Urinary bladder (tissue), 4 donors: ENCODE measurements around the gene ACADSB. TPM values are rescaled to one million over a fixed set of nuclear protein-coding genes. Genes with fewer than 3 reads are reported as not detected.

ENCODE experiments used
- DNase-seq: peaks from one replicate; pipeline ENCODE4 v3.0.0-alpha.2; 2015; ENCODE audit errors: extremely low spot score
- H3K27ac ChIP-seq: one replicate; pipeline ENCODE4 v1.5.1; 2013; ENCODE audit warnings: low read depth, mild to moderate bottlenecking, moderate library complexity
- H3K36me3 ChIP-seq: one replicate; pipeline ENCODE4 v1.6.1; 2013; ENCODE audit warnings: mild to moderate bottlenecking, moderate library complexity; ENCODE audit not compliant: insufficient read depth
- H3K4me1 ChIP-seq: one replicate; pipeline ENCODE4 v1.6.1; 2013; ENCODE audit warnings: mild to moderate bottlenecking, moderate library complexity; ENCODE audit not compliant: insufficient read depth
- H3K4me3 ChIP-seq: one replicate; pipeline ENCODE4 v1.5.1; 2013; ENCODE audit warnings: low read depth, low read length
- WGBS: extraction: QIAGEN DNeasy Blood & Tissue Kit; methylation state at CpG from one replicate; pipeline ENCODE4 v1.1.7; 2013; 5-methylcytosine and 5-hydroxymethylcytosine counted together
- polyA plus RNA-seq: library from polyadenylated mRNA; stranded (reverse); fragments of 200-250 nt; gene quantifications from one replicate; pipeline ENCODE4 v1.2.3, GENCODE V29; 2013
- total RNA-seq: library from RNA; depleted of rRNA; stranded (reverse); fragments of >200 nt; gene quantifications from one replicate; pipeline ENCODE4 v1.2.3, GENCODE V29; 2014
- donor health status: healthy with polysubstance abuse.
- donor health status: healthy.

ACADSB gene
- total and polyA plus RNA-seq, 2 donors: 12.7 to 24.0 TPM

DNA sequence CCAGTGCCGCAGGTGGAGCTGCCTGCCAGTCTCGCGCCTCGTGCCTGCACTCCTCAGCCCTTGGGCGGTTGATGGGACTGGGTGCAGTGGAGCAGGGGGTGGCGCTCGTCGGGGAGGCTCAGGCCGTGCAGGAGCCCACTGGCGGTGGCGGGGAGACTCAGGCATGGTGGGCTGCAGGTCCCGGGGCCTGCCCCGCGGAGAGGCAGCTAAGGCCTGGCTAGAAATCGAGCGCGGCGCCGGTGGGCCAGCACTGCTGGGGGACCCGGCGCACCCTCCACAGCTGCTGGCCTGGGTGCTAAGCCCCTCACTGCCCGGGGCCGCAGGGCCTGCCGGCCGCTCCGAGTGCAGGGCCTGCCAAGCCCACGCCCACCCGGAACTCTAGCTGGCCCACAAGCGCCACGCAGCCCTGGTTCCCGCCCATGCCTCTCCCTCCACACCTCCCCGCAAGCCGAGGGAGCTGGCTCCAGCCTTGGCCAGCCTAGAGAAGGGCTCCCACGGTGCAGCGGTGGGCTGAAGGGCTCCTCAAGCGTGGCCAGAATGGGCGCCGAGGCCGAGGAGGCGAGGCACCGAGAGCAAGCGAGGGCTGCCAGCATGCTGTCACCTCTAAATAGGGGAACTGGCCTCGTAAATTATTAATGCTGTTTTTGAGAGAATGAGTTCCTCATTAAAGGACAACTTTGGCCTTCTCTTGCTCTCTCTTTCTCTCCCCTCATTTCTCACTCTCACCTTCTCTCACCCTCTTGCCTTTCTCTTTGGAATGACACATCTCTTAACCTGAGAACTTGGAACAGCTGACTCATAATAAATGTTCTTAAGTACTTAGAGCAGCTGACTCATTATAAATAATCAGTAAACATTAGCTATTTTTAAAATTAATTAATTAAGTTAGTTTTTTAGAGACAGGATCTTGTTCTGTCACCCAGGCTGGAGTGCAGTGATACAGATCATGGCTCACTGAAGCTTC, 4.9 kb downstream of the ACADSB start:
- DNase-seq: no peak
- H3K4me1 ChIP-seq: no peaks in the 10 kb centered on the region
- 95% methylated on average over 43 of the region's 43 CpGs for WGBS
- no peaks in the 10 kb centered on the region for H3K36me3 ChIP-seq
- H3K27ac ChIP-seq: no peak overlapping the region
- H3K4me3 ChIP-seq: no peak overlapping the region

DNA sequence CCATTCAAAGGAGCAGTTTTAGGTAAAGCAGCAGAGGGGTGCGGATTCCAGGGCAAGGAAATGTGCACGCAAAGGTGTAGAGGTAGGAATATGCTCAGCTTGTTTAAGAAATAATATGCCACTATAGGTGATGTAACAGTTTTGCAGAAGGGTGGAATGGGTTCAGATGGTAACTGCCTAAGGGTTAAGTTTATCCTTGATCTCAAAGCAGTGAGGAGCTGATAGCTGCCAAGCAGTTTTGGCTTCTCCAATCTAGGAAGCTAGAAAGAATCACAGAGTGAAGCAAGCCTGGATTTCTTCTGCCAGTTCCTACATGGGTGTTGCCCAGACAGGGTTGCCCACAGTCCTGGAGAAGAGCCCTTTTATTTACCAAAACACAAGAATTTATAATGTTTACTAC, 6.0 kb downstream of the ACADSB start:
- H3K36me3 ChIP-seq: no peaks in the 10 kb centered on the region
- 99% methylated on average over 2 of the region's 2 CpGs for WGBS
- no peak for DNase-seq
- H3K4me1 ChIP-seq: no peaks in the 10 kb centered on the region
- no peak overlapping the region for H3K4me3 ChIP-seq
- H3K27ac ChIP-seq: no peak overlapping the region

GRCh38 chr10:123016228-123016627, 7.4 kb downstream of the ACADSB start:
- Histone ChIP-seq H3K36me3 (no peaks in the 10 kb centered on the region), H3K4me3 (no peak overlapping the region), H3K4me1 (no peaks in the 10 kb centered on the region), H3K27ac (no peak overlapping the region)
- no peak for DNase-seq
- WGBS: 97% methylated on average over 4 of the region's 4 CpGs

GRCh38 chr10:123017421-123018165, 8.8 kb downstream of the ACADSB start:
- WGBS: 66% methylated on average over 9 of the region's 9 CpGs
- Histone ChIP-seq H3K27ac (no peak overlapping the region), H3K4me1 (no peaks in the 10 kb centered on the region)

DNA sequence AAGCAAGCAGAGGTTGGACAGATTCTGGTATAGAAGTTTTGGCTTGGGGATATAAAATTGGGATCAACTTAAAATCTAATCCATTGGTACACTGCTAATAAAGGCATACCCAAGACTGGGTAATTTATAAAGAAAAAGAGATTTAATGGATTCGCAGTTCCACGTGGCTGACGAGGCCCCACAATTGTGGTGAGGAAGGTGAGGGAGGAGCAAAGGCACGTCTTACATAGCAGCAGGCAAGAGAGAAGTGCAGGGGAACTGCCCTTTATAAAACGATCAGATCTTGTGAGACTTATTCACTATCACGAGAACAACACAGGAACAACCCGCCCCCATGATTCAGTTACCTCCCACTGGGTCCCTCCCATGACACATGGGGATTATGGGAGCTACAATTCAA, 9.7 kb downstream of the ACADSB start:
- no peaks in the 10 kb centered on the region for H3K4me1 ChIP-seq
- H3K36me3 ChIP-seq: no peaks in the 10 kb centered on the region
- peak overlapping the region; percentile 10 for H3K27ac ChIP-seq
- no peak overlapping the region for H3K4me3 ChIP-seq
- no peak for DNase-seq
- 89% methylated on average over 7 of the region's 7 CpGs for WGBS

More at GRCh38 chr10:123017421-123018165, 8.8 kb downstream of the ACADSB start:
- peak; percentile 15 for DNase-seq
- Histone ChIP-seq H3K4me3 (no peak overlapping the region), H3K36me3 (no peaks in the 10 kb centered on the region)

GRCh38 chr10:123019264-123019663, 10.5 kb downstream of the ACADSB start:
- no peaks in the 10 kb centered on the region for H3K4me1 ChIP-seq

DNA sequence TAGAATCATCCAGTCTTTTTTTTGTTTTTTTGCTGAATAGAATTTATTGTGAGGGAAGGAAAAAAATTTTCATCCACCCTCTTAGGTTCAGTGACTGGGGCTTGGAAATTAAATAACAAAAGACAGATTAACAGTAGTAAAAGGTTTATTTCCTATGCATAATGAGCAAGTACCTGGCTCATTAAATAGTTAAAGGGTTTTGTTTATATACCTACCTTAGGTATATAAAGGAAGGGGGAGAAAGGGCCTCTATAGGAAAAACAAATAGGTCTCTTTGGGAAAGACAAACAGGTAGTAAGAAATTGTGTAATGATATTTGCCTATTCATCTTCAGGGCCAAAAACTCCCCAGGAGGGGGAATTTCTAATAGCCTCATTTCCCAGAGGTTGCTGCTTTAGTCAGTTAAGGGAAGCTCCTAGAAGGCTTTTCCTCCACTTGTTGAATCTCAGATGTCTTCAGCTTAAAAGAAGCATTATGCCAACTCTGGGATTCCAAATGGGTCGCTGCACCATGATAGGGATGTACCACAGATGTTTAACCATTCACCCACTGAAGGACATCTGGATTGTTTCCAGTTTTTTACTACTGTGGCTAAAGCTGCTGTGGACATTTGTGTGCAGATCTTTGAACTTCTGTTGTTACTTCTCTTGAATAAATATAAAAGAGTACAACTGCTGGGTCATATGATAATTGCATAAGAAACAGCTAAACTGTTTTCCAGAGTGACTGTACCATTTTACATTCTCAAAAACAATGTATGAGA, 11.3 kb downstream of the ACADSB start:
- Histone ChIP-seq H3K4me3 (no peak overlapping the region), H3K27ac (no peak overlapping the region), H3K4me1 (no peaks in the 10 kb centered on the region), H3K36me3 (no peaks in the 10 kb centered on the region)
- DNase-seq: no peak
- WGBS: 62% methylated on average over 1 of the region's 1 CpG

More at GRCh38 chr10:123019264-123019663, 10.5 kb downstream of the ACADSB start:
- DNase-seq: no peak
- no peak overlapping the region for H3K27ac ChIP-seq
- 78% methylated on average over 3 of the region's 3 CpGs for WGBS
- no peaks in the 10 kb centered on the region for H3K36me3 ChIP-seq
- H3K4me3 ChIP-seq: no peak overlapping the region

DNA sequence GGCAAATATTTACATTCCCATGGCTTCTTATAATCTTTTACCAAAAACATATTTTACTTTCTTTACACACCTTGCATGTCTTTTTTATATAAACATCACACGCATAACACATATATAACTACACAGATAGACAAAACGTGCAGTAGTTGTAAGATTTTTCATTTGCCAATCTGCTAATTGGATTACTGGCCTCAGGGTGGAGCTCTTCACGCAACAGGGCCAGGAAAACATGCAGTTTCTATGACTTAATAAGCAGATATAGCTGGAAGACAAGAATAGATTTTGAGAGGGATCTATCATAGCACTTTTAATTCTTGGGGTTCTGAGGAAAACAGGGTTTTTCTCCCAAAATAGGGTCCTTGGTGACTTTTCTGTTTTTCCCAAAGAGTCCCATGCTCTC, 12.7 kb downstream of the ACADSB start:
- no peak overlapping the region for H3K27ac ChIP-seq
- H3K36me3 ChIP-seq: no peaks in the 10 kb centered on the region
- no peak overlapping the region for H3K4me3 ChIP-seq
- WGBS: 67% methylated on average over 3 of the region's 3 CpGs
- no peak for DNase-seq
- no peaks in the 10 kb centered on the region for H3K4me1 ChIP-seq

DNA sequence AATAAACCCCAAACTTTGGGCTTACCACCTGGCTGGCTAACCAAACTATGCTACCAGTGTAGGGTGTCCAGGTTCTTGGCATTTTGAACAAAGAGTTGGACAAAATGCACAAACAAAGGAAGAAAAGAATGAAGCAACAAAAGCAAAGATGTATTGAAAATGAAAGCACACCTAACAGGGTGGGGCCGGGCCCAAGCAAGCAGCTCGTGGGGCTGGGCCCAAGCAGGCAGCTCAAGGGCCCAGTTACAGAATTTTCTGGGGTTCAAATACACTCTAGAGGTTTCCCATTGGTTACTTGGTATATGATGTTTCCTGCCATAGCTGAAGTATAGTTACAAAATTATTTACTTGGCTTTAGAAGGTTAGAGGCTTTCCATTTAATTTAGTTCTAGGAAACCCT, 15.7 kb downstream of the ACADSB start:
- Histone ChIP-seq H3K4me3 (no peak overlapping the region), H3K27ac (no peak overlapping the region), H3K4me1 (no peaks in the 10 kb centered on the region), H3K36me3 (no peaks in the 10 kb centered on the region)
- 87% methylated on average over 2 of the region's 2 CpGs for WGBS
- DNase-seq: no peak

DNA sequence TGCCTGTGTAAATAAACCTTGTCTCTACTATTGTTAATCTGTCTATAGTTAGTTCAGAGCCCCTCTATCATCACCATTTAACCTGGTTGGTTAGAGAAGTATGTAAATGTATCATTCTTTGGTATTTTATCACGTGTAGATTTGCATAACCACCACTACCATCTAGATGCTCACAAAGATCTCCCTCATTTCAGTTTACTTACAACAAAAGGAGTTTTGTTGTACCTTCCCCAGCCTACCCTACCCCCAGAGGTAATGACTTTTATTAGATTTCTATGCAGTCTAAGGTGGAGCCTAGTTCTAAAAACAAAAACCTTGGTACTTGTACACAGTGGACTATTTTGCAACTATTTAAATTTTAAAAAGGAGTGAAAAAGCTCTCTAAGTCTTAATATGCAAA, 17.5 kb downstream of the ACADSB start:
- Histone ChIP-seq H3K36me3 (no peaks in the 10 kb centered on the region), H3K4me1 (no peaks in the 10 kb centered on the region), H3K27ac (no peak overlapping the region), H3K4me3 (no peak overlapping the region)
- 38% methylated on average over 1 of the region's 1 CpG for WGBS
- no peak for DNase-seq

DNA sequence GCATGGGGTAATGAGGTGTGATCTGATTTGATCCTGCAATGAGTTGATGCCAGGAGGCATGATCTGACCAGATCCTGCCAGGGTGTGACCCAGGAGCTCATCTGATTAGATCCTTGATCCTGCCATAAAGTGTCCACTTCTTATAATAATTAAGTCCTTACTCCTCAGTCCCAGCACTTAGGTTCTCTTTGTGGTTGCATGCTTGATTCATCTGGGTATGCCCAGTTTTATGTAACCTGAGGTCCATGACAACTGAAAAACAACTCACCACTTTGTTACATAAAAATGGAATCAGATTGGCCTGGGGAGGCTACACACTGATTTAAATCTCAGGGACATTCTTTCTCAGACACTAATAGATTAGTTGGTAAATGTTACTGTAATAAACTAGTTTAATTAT, 19.1 kb downstream of the ACADSB start:
- no peak for DNase-seq
- Histone ChIP-seq H3K36me3 (no peaks in the 10 kb centered on the region), H3K27ac (no peak overlapping the region)

DNA sequence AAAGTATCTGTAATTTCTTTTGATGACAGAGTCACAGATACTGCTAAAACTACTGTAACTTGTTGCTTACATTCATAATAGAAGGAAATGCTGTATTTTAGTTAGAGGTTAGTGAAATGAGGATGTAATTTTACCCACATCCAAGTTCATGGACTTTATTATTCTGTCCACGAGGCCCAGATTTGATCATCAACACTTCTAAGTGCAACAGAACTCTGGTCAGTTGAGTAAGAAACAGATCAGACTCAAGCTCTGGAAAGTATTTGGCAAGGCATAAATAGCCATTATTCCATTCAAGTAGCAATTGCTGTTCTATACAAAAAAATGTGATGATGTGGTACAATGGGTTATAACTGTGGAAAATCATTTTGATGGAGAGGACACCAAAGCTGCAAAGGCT, 22.3 kb downstream of the ACADSB start:
- WGBS: 78% methylated on average over 1 of the region's 1 CpG
- Histone ChIP-seq H3K4me3 (no peak overlapping the region), H3K36me3 (no peaks in the 10 kb centered on the region), H3K4me1 (no peaks in the 10 kb centered on the region), H3K27ac (no peak overlapping the region)
- DNase-seq: no peak

More for the DNA sequence above, 19.1 kb downstream of the ACADSB start:
- H3K4me3 ChIP-seq: no peak overlapping the region
- no peaks in the 10 kb centered on the region for H3K4me1 ChIP-seq

- H3K4me1 ChIP-seq: no peaks in the 10 kb centered on the region
- no peak overlapping the region for H3K4me3 ChIP-seq
- H3K27ac ChIP-seq: no peak overlapping the region
- H3K36me3 ChIP-seq: no peaks in the 10 kb centered on the region
- DNase-seq: no peak
Measured at GRCh38 chr10:123034332-123034731, 25.5 kb downstream of the ACADSB start.
